ENCODE measurements around the gene CREB3L2.

DNA sequence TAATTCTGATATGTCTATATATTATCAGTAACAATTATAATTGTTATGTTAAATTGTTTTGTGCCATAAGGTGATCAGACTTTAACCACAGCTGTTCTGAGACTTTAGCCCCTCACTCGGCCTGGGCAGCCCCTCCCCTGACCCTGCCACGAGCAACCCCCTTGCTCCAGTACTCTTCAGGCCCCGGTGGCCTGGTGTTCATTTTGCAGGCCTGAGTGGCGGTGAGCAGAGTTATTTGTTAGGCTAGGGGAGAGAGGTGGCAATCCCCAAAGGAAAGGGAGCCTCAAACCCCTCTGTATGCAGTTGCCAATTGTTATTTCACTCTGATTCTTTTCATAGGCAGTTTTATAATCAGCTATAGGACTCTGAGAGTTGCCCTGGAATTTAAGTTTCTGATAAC, 22.9 kb upstream of the CREB3L2 start:
- TF ChIP-seq ELF1 (IDR thresholded peaks at IDR 0.05) (no peak), EZH2phosphoT487 (IDR thresholded peaks at IDR 0.05; ENCODE audit: borderline replicate concordance, low read depth) (no peak), TEAD4 (IDR thresholded peaks at IDR 0.05; ENCODE audit: borderline replicate concordance, insufficient read depth) (no peak), POLR2AphosphoS5 (IDR thresholded peaks at IDR 0.05; ENCODE audit: low read depth, low read length) (no peak), MXI1 (IDR thresholded peaks at IDR 0.05; ENCODE audit: low read depth, low read length) (no peak), TCF12 (IDR thresholded peaks at IDR 0.05) (no peak), REST (IDR thresholded peaks at IDR 0.05; ENCODE audit: low read depth, low read length) (no peak), TAF1 (IDR thresholded peaks at IDR 0.05; ENCODE audit: borderline replicate concordance, low read depth, low read length) (no peak), GABPA (IDR thresholded peaks at IDR 0.05; ENCODE audit: low read depth) (no peak)
- TF ChIP-seq, protein P1, sequence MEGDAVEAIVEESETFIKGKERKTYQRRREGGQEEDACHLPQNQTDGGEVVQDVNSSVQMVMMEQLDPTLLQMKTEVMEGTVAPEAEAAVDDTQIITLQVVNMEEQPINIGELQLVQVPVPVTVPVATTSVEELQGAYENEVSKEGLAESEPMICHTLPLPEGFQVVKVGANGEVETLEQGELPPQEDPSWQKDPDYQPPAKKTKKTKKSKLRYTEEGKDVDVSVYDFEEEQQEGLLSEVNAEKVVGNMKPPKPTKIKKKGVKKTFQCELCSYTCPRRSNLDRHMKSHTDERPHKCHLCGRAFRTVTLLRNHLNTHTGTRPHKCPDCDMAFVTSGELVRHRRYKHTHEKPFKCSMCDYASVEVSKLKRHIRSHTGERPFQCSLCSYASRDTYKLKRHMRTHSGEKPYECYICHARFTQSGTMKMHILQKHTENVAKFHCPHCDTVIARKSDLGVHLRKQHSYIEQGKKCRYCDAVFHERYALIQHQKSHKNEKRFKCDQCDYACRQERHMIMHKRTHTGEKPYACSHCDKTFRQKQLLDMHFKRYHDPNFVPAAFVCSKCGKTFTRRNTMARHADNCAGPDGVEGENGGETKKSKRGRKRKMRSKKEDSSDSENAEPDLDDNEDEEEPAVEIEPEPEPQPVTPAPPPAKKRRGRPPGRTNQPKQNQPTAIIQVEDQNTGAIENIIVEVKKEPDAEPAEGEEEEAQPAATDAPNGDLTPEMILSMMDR (IDR thresholded peaks at IDR 0.05): no peak

Data from SK-N-SH (cell line).